GM19238 (cell line): Measurements from ENCODE around the gene RPS28.
A peak's percentile ranks its signal among the peaks of the same experiment; 100 is the strongest.
"Not testable (repeated sequence)": the region's sequence is repeated elsewhere in the genome, so short reads cannot be mapped to it uniquely, and the experiment has no call there.

Experiments
- DNase-seq: peaks from one replicate; pipeline ENCODE4 v3.0.0; 2011; ENCODE audit warnings: low spot score; ENCODE audit not compliant: insufficient read length

Gene RPS28

GRCh38 chr19:8321067-8321985 lies at the start of gene RPS28, which contains the start of gene NDUFA7:
Gene RPS28 (plus strand): TSS chr19:8321496. CDS start chr19:8321531, 35 bp downstream.
Gene NDUFA7 (minus strand): TSS chr19:8321375. CDS start chr19:8321358, 17 bp downstream.
- DNase-seq: peak; percentile 94

- DNase-seq: not testable (repeated sequence)
These were observed 44.8 kb upstream of the RPS28 start for GRCh38 chr19:8276508-8276907.

- not testable (repeated sequence) for DNase-seq
These were observed 30.0 kb upstream of the RPS28 start for GRCh38 chr19:8291337-8291736.

GRCh38 chr19:8302357-8302691 lies 19.0 kb upstream of the RPS28 start:
- DNase-seq: no peak

GRCh38 chr19:8302734-8303133 lies 18.6 kb upstream of the RPS28 start:
- DNase-seq: no peak

GRCh38 chr19:8304841-8305621 lies 16.3 kb upstream of the RPS28 start:
- DNase-seq: no peak

- DNase-seq: no peak
These were observed 15.5 kb upstream of the RPS28 start for GRCh38 chr19:8305798-8306197.

GRCh38 chr19:8306235-8307054 lies 14.9 kb upstream of the RPS28 start:
- DNase-seq: no peak

GRCh38 chr19:8307400-8307964 lies 13.8 kb upstream of the RPS28 start:
- DNase-seq: no peak

- DNase-seq: peak; percentile 91
These were observed 13.1 kb upstream of the RPS28 start, which contains the start of gene CD320 for GRCh38 chr19:8307965-8308866. Gene CD320 (minus strand): TSS chr19:8308358. CDS start chr19:8308290, 68 bp downstream.

- DNase-seq: no peak
These were observed 12.4 kb upstream of the RPS28 start for GRCh38 chr19:8308891-8309291.

- no peak for DNase-seq
These were observed 10.8 kb upstream of the RPS28 start for GRCh38 chr19:8310342-8311055.

- no peak for DNase-seq
These were observed 9.6 kb upstream of the RPS28 start for GRCh38 chr19:8311461-8312260.

- not testable (repeated sequence) for DNase-seq
These were observed 6.2 kb upstream of the RPS28 start for GRCh38 chr19:8314981-8315640.

- no peak for DNase-seq
These were observed 4.8 kb upstream of the RPS28 start for GRCh38 chr19:8316351-8317125.

GRCh38 chr19:8318835-8319234 lies 2.5 kb upstream of the RPS28 start:
- DNase-seq: not testable (repeated sequence)
